ENCODE data around the gene BPIFA1. TPM values are rescaled to one million over a fixed set of nuclear protein-coding genes. Genes with fewer than 3 reads are reported as not detected.

The BPIFA1 gene
- total and polyA plus RNA-seq, 4 experiments from 2014 or later = not detected

GRCh38 chr20:33278700-33279099 is 42.9 kb downstream of the BPIFA1 start:
- Mint-ChIP-seq H3K4me3 (no peak overlapping the region), H3K9me3 (no peaks in the 10 kb centered on the region), H3K4me1 (no peaks in the 10 kb centered on the region), H3K27me3 (peaks cover 6 to 15% of the 10 kb centered on the region in 2 donors), H3K36me3 (no peaks in the 10 kb centered on the region), H3K27ac (no peak overlapping the region)
- ChIA-PET POLR2A (ENCODE audit: partially characterized antibody) (no interaction called here), CTCF (ENCODE audit: partially characterized antibody) (interaction anchor here (1.3 kb wide), 1 partner anchor 13 kb away, joined by 5 read pairs; no protein-coding TSS in a partner anchor)
- Histone ChIP-seq H3K9me3 (ENCODE audit: control insufficient read depth in 1 of 2, low read length in 2 of 2) (no peaks in the 10 kb centered on the region), H3K27me3 (ENCODE audit: insufficient read depth, low read length) (no peaks in the 10 kb centered on the region), H3K36me3 (ENCODE audit: insufficient read depth, low read length) (no peaks in the 10 kb centered on the region), H3K27ac (ENCODE audit: low read depth, low read length) (no peak overlapping the region), H3K4me3 (ENCODE audit: low read length in 2 of 2) (no peak overlapping the region), H3K4me1 (ENCODE audit: insufficient read depth, low read length) (no peaks in the 10 kb centered on the region)
- DNase-seq = no peak
- intact Hi-C loops (cut with micrococcal nuclease) = no loop called here

- intact Hi-C loops (cut with micrococcal nuclease) = no loop called here
- H3K9me3 Mint-ChIP-seq = no peaks in the 10 kb centered on the region
- no peak overlapping the region for H3K4me3 Mint-ChIP-seq
- DNase-seq = no peak
- H3K27ac Mint-ChIP-seq = no peak overlapping the region
- Histone ChIP-seq H3K9me3 (ENCODE audit: control insufficient read depth in 1 of 2, low read length in 2 of 2) (no peaks in the 10 kb centered on the region), H3K36me3 (ENCODE audit: insufficient read depth, low read length) (no peaks in the 10 kb centered on the region), H3K27ac (ENCODE audit: low read depth, low read length) (no peak overlapping the region), H3K4me1 (ENCODE audit: insufficient read depth, low read length) (no peaks in the 10 kb centered on the region), H3K27me3 (ENCODE audit: insufficient read depth, low read length) (no peaks in the 10 kb centered on the region), H3K4me3 (ENCODE audit: low read length in 2 of 2) (no peak overlapping the region)
- ChIA-PET POLR2A (ENCODE audit: partially characterized antibody) (no interaction called here), CTCF (ENCODE audit: partially characterized antibody) (interaction anchor here (1.3 kb wide), 1 partner anchor 13 kb away, joined by 5 read pairs; no protein-coding TSS in a partner anchor)
- H3K36me3 Mint-ChIP-seq = no peaks in the 10 kb centered on the region
- H3K27me3 Mint-ChIP-seq = peaks cover 6 to 15% of the 10 kb centered on the region in 2 donors
- no peaks in the 10 kb centered on the region for H3K4me1 Mint-ChIP-seq
Observed at GRCh38 chr20:33279261-33279910, 43.6 kb downstream of the BPIFA1 start.

- H3K27ac Mint-ChIP-seq = no peak overlapping the region
- CTCF ChIA-PET (ENCODE audit: partially characterized antibody) = interaction anchor here (1.3 kb wide), 1 partner anchor 12 kb away, joined by 5 read pairs; no protein-coding TSS in a partner anchor
- no peaks in the 10 kb centered on the region for H3K4me1 ChIP-seq (ENCODE audit: insufficient read depth, low read length)
Observed at GRCh38 chr20:33280000-33280680, 44.3 kb downstream of the BPIFA1 start.

GRCh38 chr20:33280775-33281174 is 45.0 kb downstream of the BPIFA1 start:
- H3K27me3 Mint-ChIP-seq = peaks cover 11 to 15% of the 10 kb centered on the region in 2 donors
- H3K27ac Mint-ChIP-seq = no peak overlapping the region
- no peaks in the 10 kb centered on the region for H3K9me3 Mint-ChIP-seq
- no peaks in the 10 kb centered on the region for H3K36me3 Mint-ChIP-seq
- intact Hi-C loops (cut with micrococcal nuclease) = no loop called here
- POLR2A ChIA-PET (ENCODE audit: partially characterized antibody) = no interaction called here
- H3K4me1 Mint-ChIP-seq = no peaks in the 10 kb centered on the region
- H3K36me3 ChIP-seq (ENCODE audit: insufficient read depth, low read length) = no peaks in the 10 kb centered on the region
- no peaks in the 10 kb centered on the region for H3K27me3 ChIP-seq (ENCODE audit: insufficient read depth, low read length)
- H3K9me3 ChIP-seq (ENCODE audit: control insufficient read depth in 1 of 2, low read length in 2 of 2) = no peaks in the 10 kb centered on the region
- CTCF ChIA-PET (ENCODE audit: partially characterized antibody) = no interaction called here
- no peak for DNase-seq
- H3K4me1 ChIP-seq (ENCODE audit: insufficient read depth, low read length) = no peaks in the 10 kb centered on the region
- H3K4me3 Mint-ChIP-seq = no peak overlapping the region
- no peak overlapping the region for H3K27ac ChIP-seq (ENCODE audit: low read depth, low read length)
- no peak overlapping the region for H3K4me3 ChIP-seq (ENCODE audit: low read length in 2 of 2)

More at GRCh38 chr20:33280000-33280680, 44.3 kb downstream of the BPIFA1 start:
- DNase-seq = no peak
- no peak overlapping the region for H3K4me3 Mint-ChIP-seq
- no peak overlapping the region for H3K27ac ChIP-seq (ENCODE audit: low read depth, low read length)
- H3K4me3 ChIP-seq (ENCODE audit: low read length in 2 of 2) = no peak overlapping the region
- H3K27me3 ChIP-seq (ENCODE audit: insufficient read depth, low read length) = no peaks in the 10 kb centered on the region
- H3K36me3 Mint-ChIP-seq = no peaks in the 10 kb centered on the region
- intact Hi-C loops (cut with micrococcal nuclease) = no loop called here
- POLR2A ChIA-PET (ENCODE audit: partially characterized antibody) = no interaction called here
- H3K9me3 ChIP-seq (ENCODE audit: control insufficient read depth in 1 of 2, low read length in 2 of 2) = no peaks in the 10 kb centered on the region
- peaks cover 11 to 15% of the 10 kb centered on the region in 2 donors for H3K27me3 Mint-ChIP-seq
- H3K36me3 ChIP-seq (ENCODE audit: insufficient read depth, low read length) = no peaks in the 10 kb centered on the region
- H3K9me3 Mint-ChIP-seq = no peaks in the 10 kb centered on the region
- no peaks in the 10 kb centered on the region for H3K4me1 Mint-ChIP-seq

- CTCF ChIA-PET (ENCODE audit: partially characterized antibody) = no interaction called here
- no peaks in the 10 kb centered on the region for H3K4me1 Mint-ChIP-seq
- POLR2A ChIA-PET (ENCODE audit: partially characterized antibody) = no interaction called here
- H3K4me3 Mint-ChIP-seq = no peak overlapping the region
- no peaks in the 10 kb centered on the region for H3K9me3 Mint-ChIP-seq
- no peaks in the 10 kb centered on the region for H3K36me3 Mint-ChIP-seq
- Histone ChIP-seq H3K36me3 (ENCODE audit: insufficient read depth, low read length) (no peaks in the 10 kb centered on the region), H3K4me1 (ENCODE audit: insufficient read depth, low read length) (no peaks in the 10 kb centered on the region), H3K27ac (ENCODE audit: low read depth, low read length) (no peak overlapping the region), H3K27me3 (ENCODE audit: insufficient read depth, low read length) (no peaks in the 10 kb centered on the region), H3K4me3 (ENCODE audit: low read length in 2 of 2) (no peak overlapping the region), H3K9me3 (ENCODE audit: control insufficient read depth in 1 of 2, low read length in 2 of 2) (no peaks in the 10 kb centered on the region)
- intact Hi-C loops (cut with micrococcal nuclease) = no loop called here
- H3K27ac Mint-ChIP-seq = no peak overlapping the region
- no peak for DNase-seq
- H3K27me3 Mint-ChIP-seq = peaks cover 9% of the 10 kb centered on the region in 2 donors
Observed at GRCh38 chr20:33281550-33282146, 45.9 kb downstream of the BPIFA1 start.

- Mint-ChIP-seq H3K4me1 (no peaks in the 10 kb centered on the region), H3K27me3 (peaks cover 9% of the 10 kb centered on the region in 2 donors), H3K4me3 (no peak overlapping the region), H3K9me3 (no peaks in the 10 kb centered on the region), H3K36me3 (no peaks in the 10 kb centered on the region), H3K27ac (peak overlapping the region in 1 of 7 donors; percentile 17)
- ChIA-PET CTCF (ENCODE audit: partially characterized antibody) (no interaction called here), POLR2A (ENCODE audit: partially characterized antibody) (no interaction called here)
- Histone ChIP-seq H3K4me3 (ENCODE audit: low read length in 2 of 2) (no peak overlapping the region), H3K27me3 (ENCODE audit: insufficient read depth, low read length) (no peaks in the 10 kb centered on the region), H3K36me3 (ENCODE audit: insufficient read depth, low read length) (no peaks in the 10 kb centered on the region), H3K4me1 (ENCODE audit: insufficient read depth, low read length) (no peaks in the 10 kb centered on the region), H3K9me3 (ENCODE audit: control insufficient read depth in 1 of 2, low read length in 2 of 2) (no peaks in the 10 kb centered on the region), H3K27ac (ENCODE audit: low read depth, low read length) (no peak overlapping the region)
- no peak for DNase-seq
- intact Hi-C loops (cut with micrococcal nuclease) = no loop called here
Observed at GRCh38 chr20:33282196-33282934, 46.6 kb downstream of the BPIFA1 start.

- H3K4me3 Mint-ChIP-seq = no peak within 1 kb of the TSS
- no peaks in the 10 kb centered on the region for H3K27me3 ChIP-seq (ENCODE audit: insufficient read depth, low read length)
- H3K4me1 Mint-ChIP-seq = no peaks in the 10 kb centered on the region
- ChIA-PET CTCF (ENCODE audit: partially characterized antibody) (no interaction called here), POLR2A (ENCODE audit: partially characterized antibody) (no interaction called here)
- no peaks in the 10 kb centered on the region for H3K9me3 ChIP-seq (ENCODE audit: control insufficient read depth in 1 of 2, low read length in 2 of 2)
- peaks cover 7 to 9% of the 10 kb centered on the region in 2 donors for H3K27me3 Mint-ChIP-seq
- no peaks in the 10 kb centered on the region for H3K36me3 ChIP-seq (ENCODE audit: insufficient read depth, low read length)
- no peaks in the 10 kb centered on the region for H3K9me3 Mint-ChIP-seq
- H3K27ac Mint-ChIP-seq = peak within 1 kb of the TSS in 2 of 7 donors; percentile 17 to 33
- intact Hi-C loops (cut with micrococcal nuclease) = no loop called here
- no peaks in the 10 kb centered on the region for H3K4me1 ChIP-seq (ENCODE audit: insufficient read depth, low read length)
- no peak within 1 kb of the TSS for H3K27ac ChIP-seq (ENCODE audit: low read depth, low read length)
- no peaks in the 10 kb centered on the region for H3K36me3 Mint-ChIP-seq
- no peak within 1 kb of the TSS for H3K4me3 ChIP-seq (ENCODE audit: low read length in 2 of 2)
- no peak for DNase-seq
Observed at GRCh38 chr20:33282991-33283555, 47.3 kb downstream of the BPIFA1 start, which contains the start of gene BPIFB1. BPIFB1 (plus strand) TSS chr20:33283214; CDS start chr20:33286074, 2,860 bp downstream.
